GM12878 (cell line): ENCODE measurements around the gene LRRC3C. TPM values are rescaled to one million over a fixed set of nuclear protein-coding genes. Genes with fewer than 3 reads are reported as not detected.

Experiments used
- BCLAF1 ChIP-seq: fragments of 450-650 bp; IDR thresholded peaks from 2 replicates; pipeline ENCODE4 v1.6.1; 2017; ENCODE audit warnings: antibody characterized with exemption, mild to moderate bottlenecking, moderate library complexity
- BRCA1 ChIP-seq: IDR thresholded peaks from 2 replicates; pipeline ENCODE4 v1.6.1; 2011; ENCODE audit warnings: low read depth, low read length, improper control_type of control experiment
- CEBPZ ChIP-seq: fragments of 150-350 bp; IDR thresholded peaks from 2 replicates; pipeline ENCODE4 v1.6.1; 2016; ENCODE audit warnings: low read depth, low read length
- CREM ChIP-seq: IDR thresholded peaks from 2 replicates; pipeline ENCODE4 v1.6.1; 2014; ENCODE audit warnings: antibody characterized with exemption, low read depth
- E2F4 ChIP-seq: IDR thresholded peaks from 2 replicates; pipeline ENCODE4 v1.6.1; 2012; ENCODE audit warnings: low read depth, low read length, improper control_type of control experiment
- E4F1 ChIP-seq: fragments of 450-650 bp; IDR thresholded peaks from 2 replicates; pipeline ENCODE4 v1.6.1; 2018; ENCODE audit warnings: borderline replicate concordance, mild to moderate bottlenecking; ENCODE audit not compliant: partially characterized antibody
- HDAC2 ChIP-seq: fragments of 200-600 bp; sonication (generic); IDR thresholded peaks from 2 replicates; pipeline ENCODE4 v1.6.1; 2017
- HDGF ChIP-seq: fragments of 450-650 bp; IDR thresholded peaks from 2 replicates; pipeline ENCODE4 v1.6.1; 2016; ENCODE audit warnings: antibody characterized with exemption
- IRF3 ChIP-seq: fragments of 450-650 bp; IDR thresholded peaks from 2 replicates; pipeline ENCODE4 v1.6.1; 2014; ENCODE audit warnings: mild to moderate bottlenecking
- NFYA ChIP-seq: IDR thresholded peaks from 2 replicates; pipeline ENCODE4 v1.6.1; 2011; ENCODE audit warnings: low read depth, mild to moderate bottlenecking, low read length, improper control_type of control experiment, borderline replicate concordance
- NR2C2 ChIP-seq: IDR thresholded peaks from 2 replicates; pipeline ENCODE4 v1.6.1; 2011; ENCODE audit warnings: borderline replicate concordance, low read depth; ENCODE audit not compliant: control insufficient read depth, insufficient read length
- POLR2AphosphoS2 ChIP-seq: IDR thresholded peaks from 2 replicates; pipeline ENCODE4 v1.6.1; 2011; ENCODE audit warnings: low read depth, mild to moderate bottlenecking, low read length, improper control_type of control experiment, moderate library complexity
- RB1 ChIP-seq: fragments of 450-650 bp; formaldehyde crosslinking; IDR thresholded peaks from 2 replicates; pipeline ENCODE4 v1.6.1; 2017; ENCODE audit warnings: mild to moderate bottlenecking, borderline replicate concordance
- SP1 ChIP-seq: IDR thresholded peaks from one replicate; pipeline ENCODE4 v1.6.1; 2011; ENCODE audit warnings: low read depth, low read length
- STAT1 ChIP-seq: fragments of 450-650 bp; conservative IDR thresholded peaks from 2 replicates; pipeline ENCODE4 v1.6.1; 2014; ENCODE audit warnings: antibody characterized with exemption, mild to moderate bottlenecking
- TAF1 ChIP-seq: IDR thresholded peaks from 2 replicates; pipeline ENCODE4 v1.6.1; 2011; ENCODE audit warnings: mild to moderate bottlenecking, low read depth, low read length, borderline replicate concordance
- TARDBP ChIP-seq: IDR thresholded peaks from 2 replicates; pipeline ENCODE4 v1.6.1; 2016; ENCODE audit warnings: borderline replicate concordance
- ZNF217 ChIP-seq: fragments of 450-650 bp; IDR thresholded peaks from 2 replicates; pipeline ENCODE4 v1.6.1; 2017; ENCODE audit warnings: antibody characterized with exemption, mild to moderate bottlenecking
- polyA plus RNA-seq, 11 experiments: library from polyadenylated mRNA; depleted of rRNA in 4 of 11; unstranded in 6 of 11; stranded (reverse) in 5 of 11; fragments of >200 nt; fragmentation: Nextera tagmentation in 4 of 11; fragmentation: Illumina TruSeq in 1 of 11; extraction: Ambion mirVana in 4 of 11; extraction: Trizol in 1 of 11; gene quantifications; 1 replicate in 1 of 11; 2 replicates in 10 of 11; pipeline versions ENCODE4 v1.2.1 to v1.2.3, GENCODE V29; 2011 to 2016; ENCODE audit warnings: inconsistent platforms in 2 of 11, missing spikeins in 2 of 11, low read depth in 1 of 11
- total RNA-seq, 4 experiments: library from RNA; depleted of rRNA in 3 of 4; stranded (reverse); fragments of >200 nt in 3 of 4; fragmentation: Illumina TruSeq in 1 of 4; extraction: Trizol in 1 of 4; gene quantifications; 2 replicates each; pipeline versions ENCODE4 v1.2.1 to v1.2.3, GENCODE V29; 2013 to 2021

Gene LRRC3C
- total and polyA plus RNA-seq, 10 of the 15 experiments (the other 5 are each of a cell fraction or from before 2014, with no cell fraction given), result not detected

GRCh38 chr17:39927101-39927928 lies at the start of gene LRRC3C, which contains the start of gene ORMDL3 (continued):
- TF ChIP-seq BCLAF1, result no peak
- TF ChIP-seq TARDBP, result peak; percentile 99
- TF ChIP-seq BRCA1, result no peak
- peak; percentile 90; the same call in 1 of the 2 replicates for TF ChIP-seq STAT1
- TF ChIP-seq SP1, result peak; percentile 35
- peak; percentile 66; the same call in 1 of the 2 replicates for TF ChIP-seq TAF1
- peak; percentile 36 for TF ChIP-seq E4F1
- TF ChIP-seq E2F4, result 0 out of 2 replicates have a peak, but pooled peaks have one; percentile 46
- no peak for TF ChIP-seq HDAC2
- no peak for TF ChIP-seq HDGF
- peak; percentile 100 for TF ChIP-seq CREM
- TF ChIP-seq POLR2AphosphoS2, result no peak
- no peak for TF ChIP-seq ZNF217
- TF ChIP-seq CEBPZ, result no peak
- no peak; the same call in 1 of the 2 replicates for TF ChIP-seq RB1
- TF ChIP-seq NFYA, result no peak
- peak; percentile 53; the same call in 1 of the 2 replicates for TF ChIP-seq IRF3
- no peak for TF ChIP-seq NR2C2
